ENCODE data around the gene FHOD3.

DNA sequence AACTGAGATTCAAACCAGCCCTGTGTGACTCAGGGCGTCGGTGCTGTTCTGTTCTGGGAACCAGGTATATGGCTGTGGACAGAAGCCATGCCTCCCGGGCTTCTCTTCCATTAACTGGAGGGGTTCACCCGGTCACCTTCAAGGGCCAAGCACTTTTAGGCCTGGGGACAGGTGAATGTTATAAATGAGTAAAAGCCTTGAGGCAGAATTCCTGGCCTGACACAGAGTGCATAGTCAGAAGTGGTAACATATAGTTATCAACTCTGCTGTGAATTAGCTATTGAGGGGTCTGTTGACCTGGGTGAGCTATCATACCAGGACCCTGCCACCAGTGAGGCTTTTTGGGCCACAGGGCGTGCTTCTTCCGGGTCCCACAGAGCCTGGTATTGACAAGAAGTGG, 2.7 kb downstream of the FHOD3 start:
- TF ChIP-seq NR2C2 (CRISPR knock-in tag; IDR thresholded peaks at IDR 0.05; ENCODE audit: borderline replicate concordance) (no peak), FOXK2 (IDR thresholded peaks at IDR 0.05) (no peak), ZNF414 (CRISPR knock-in tag; IDR thresholded peaks at IDR 0.05) (no peak), ZHX1 (CRISPR knock-in tag; IDR thresholded peaks at IDR 0.05; ENCODE audit: low read depth) (no peak), ZIK1 (CRISPR knock-in tag; IDR thresholded peaks at IDR 0.05; ENCODE audit: borderline replicate concordance, low read depth) (no peak), NCOR1 (IDR thresholded peaks at IDR 0.05; ENCODE audit: borderline replicate concordance, low read length) (no peak), SRF (IDR thresholded peaks at IDR 0.05; ENCODE audit: low read depth, low read length) (no peak), ZNF674 (CRISPR knock-in tag; IDR thresholded peaks at IDR 0.05; ENCODE audit: low read depth) (no peak), ZFP36L1 (CRISPR knock-in tag; IDR thresholded peaks at IDR 0.05) (no peak), POLR2A (IDR thresholded peaks at IDR 0.05; ENCODE audit: insufficient read depth in 1 of 2, low read depth in 2 of 2, low read length in 2 of 2) (no peak), U2AF2 (IDR thresholded peaks at IDR 0.05; ENCODE audit: low read depth, low read length) (no peak), KDM5A (IDR thresholded peaks at IDR 0.05; ENCODE audit: borderline replicate concordance, low read length) (no peak)
- TF ChIP-seq, protein P1, sequence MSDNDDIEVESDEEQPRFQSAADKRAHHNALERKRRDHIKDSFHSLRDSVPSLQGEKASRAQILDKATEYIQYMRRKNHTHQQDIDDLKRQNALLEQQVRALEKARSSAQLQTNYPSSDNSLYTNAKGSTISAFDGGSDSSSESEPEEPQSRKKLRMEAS (IDR thresholded peaks at IDR 0.05) = no peak

All from HepG2 (cell line).